HEK293T (cell line): ENCODE measurements around the gene TANC1.

Experiments used
- CTCF ChIA-PET: fragments of 350-600 bp; formaldehyde crosslinking; extraction: SDS; loops from one replicate; lab custom pipeline; 2021; ENCODE audit warnings: antibody characterized with exemption, inconsistent platforms; lab: Yijun Ruan, JAX
- POLR2A ChIA-PET: fragments of 350-600 bp; formaldehyde crosslinking; extraction: SDS; loops from one replicate; lab custom pipeline; 2020; ENCODE audit warnings: antibody characterized with exemption, inconsistent platforms; lab: Yijun Ruan, JAX
- DNase-seq: peaks from one replicate; pipeline ENCODE4 v3.0.0; 2012; ENCODE audit warnings: mixed read lengths; ENCODE audit errors: extremely low spot score
- ARNT ChIP-seq: fragments of 450-650 bp; IDR thresholded peaks from 2 replicates; pipeline ENCODE4 v1.6.1; 2017; ENCODE audit warnings: mild to moderate bottlenecking
- BHLHE40 ChIP-seq: fragments of 450-650 bp; IDR thresholded peaks from 2 replicates; pipeline ENCODE4 v1.6.1; 2016; ENCODE audit warnings: mild to moderate bottlenecking, moderate library complexity, borderline replicate concordance
- CTBP1 ChIP-seq: fragments of 450-650 bp; IDR thresholded peaks from 2 replicates; pipeline ENCODE4 v1.6.1; 2016; ENCODE audit warnings: borderline replicate concordance
- ELF4 ChIP-seq: fragments of 450-650 bp; IDR thresholded peaks from 2 replicates; pipeline ENCODE4 v1.6.1; 2017; ENCODE audit warnings: antibody characterized with exemption
- FOXA1 ChIP-seq: fragments of 450-650 bp; IDR thresholded peaks from 2 replicates; pipeline ENCODE4 v1.6.1; 2016; ENCODE audit warnings: mild to moderate bottlenecking
- FOXK2 ChIP-seq: fragments of 450-650 bp; IDR thresholded peaks from 2 replicates; pipeline ENCODE4 v1.6.1; 2016; ENCODE audit warnings: mild to moderate bottlenecking
- FOXM1 ChIP-seq: fragments of 450-650 bp; IDR thresholded peaks from 2 replicates; pipeline ENCODE4 v1.6.1; 2017; ENCODE audit warnings: mild to moderate bottlenecking, borderline replicate concordance
- HDGF ChIP-seq: fragments of 450-650 bp; IDR thresholded peaks from 2 replicates; pipeline ENCODE4 v1.6.1; 2017; ENCODE audit warnings: antibody characterized with exemption, borderline replicate concordance
- L3MBTL2 ChIP-seq: fragments of 450-650 bp; conservative IDR thresholded peaks from 2 replicates; pipeline ENCODE4 v1.6.1; 2016; ENCODE audit warnings: mild to moderate bottlenecking
- LEF1 ChIP-seq: fragments of 450-650 bp; IDR thresholded peaks from 2 replicates; pipeline ENCODE4 v1.6.1; 2017; ENCODE audit warnings: mild to moderate bottlenecking, borderline replicate concordance
- NFRKB ChIP-seq: fragments of 450-650 bp; IDR thresholded peaks from 2 replicates; pipeline ENCODE4 v1.6.1; 2016; ENCODE audit warnings: mild to moderate bottlenecking, moderate library complexity
- PKNOX1 ChIP-seq: fragments of 450-650 bp; IDR thresholded peaks from 2 replicates; pipeline ENCODE4 v1.6.1; 2016
- SP1 ChIP-seq: fragments of 450-650 bp; IDR thresholded peaks from 2 replicates; pipeline ENCODE4 v1.6.1; 2017
- SUZ12 ChIP-seq: fragments of 450-650 bp; IDR thresholded peaks from 2 replicates; pipeline ENCODE4 v1.6.1; 2016; ENCODE audit warnings: mild to moderate bottlenecking
- TARDBP ChIP-seq: fragments of 450-650 bp; IDR thresholded peaks from 2 replicates; pipeline ENCODE4 v1.6.1; 2016
- ZNF384 ChIP-seq: fragments of 450-650 bp; IDR thresholded peaks from 2 replicates; pipeline ENCODE4 v1.6.1; 2016

TANC1 gene

GRCh38 chr2:159172403-159172802 lies 204.0 kb downstream of the TANC1 start:
- DNase-seq: no peak
- CTCF ChIA-PET: no interaction called here
- no peak for TF ChIP-seq ZNF384
- TF ChIP-seq L3MBTL2: no peak
- no peak for TF ChIP-seq TARDBP
- no peak for TF ChIP-seq ELF4
- TF ChIP-seq NFRKB: no peak
- no peak for TF ChIP-seq FOXK2
- TF ChIP-seq HDGF: no peak
- no peak for TF ChIP-seq ARNT
- no peak for TF ChIP-seq BHLHE40
- TF ChIP-seq PKNOX1: no peak
- no peak for TF ChIP-seq FOXM1
- no peak for TF ChIP-seq FOXA1
- TF ChIP-seq SP1: no peak
- TF ChIP-seq CTBP1: no peak
- TF ChIP-seq LEF1: no peak
- no peak for TF ChIP-seq SUZ12
- POLR2A ChIA-PET: no interaction called here

GRCh38 chr2:159174759-159175158 lies 206.3 kb downstream of the TANC1 start:
- CTCF ChIA-PET: no interaction called here
- POLR2A ChIA-PET: no interaction called here
- no peak for DNase-seq
- TF ChIP-seq TARDBP: no peak
- no peak for TF ChIP-seq SP1
- TF ChIP-seq PKNOX1: no peak
- no peak for TF ChIP-seq ELF4
- TF ChIP-seq ARNT: no peak
- TF ChIP-seq FOXA1: no peak
- no peak for TF ChIP-seq CTBP1

GRCh38 chr2:159175182-159175581 lies 206.7 kb downstream of the TANC1 start:
- ChIA-PET POLR2A (no interaction called here), CTCF (no interaction called here)
- TF ChIP-seq FOXM1 (no peak), SUZ12 (no peak), FOXA1 (no peak), TARDBP (no peak), SP1 (no peak), CTBP1 (no peak), HDGF (no peak), LEF1 (no peak), NFRKB (no peak), PKNOX1 (no peak), FOXK2 (no peak), ZNF384 (no peak), ARNT (no peak), L3MBTL2 (no peak)
- DNase-seq: no peak

GRCh38 chr2:159175927-159176326 lies 207.5 kb downstream of the TANC1 start:
- ChIA-PET POLR2A (no interaction called here), CTCF (no interaction called here)
- no peak for DNase-seq
- TF ChIP-seq PKNOX1 (no peak), FOXK2 (no peak), FOXM1 (no peak), ARNT (no peak), HDGF (no peak), SP1 (no peak), NFRKB (no peak), BHLHE40 (no peak)

GRCh38 chr2:159176555-159176954 lies 208.1 kb downstream of the TANC1 start:
- ChIA-PET CTCF (no interaction called here), POLR2A (no interaction called here)
- TF ChIP-seq SUZ12: no peak
- TF ChIP-seq HDGF: no peak
- no peak for TF ChIP-seq L3MBTL2
- no peak for TF ChIP-seq NFRKB
- TF ChIP-seq ARNT: no peak
- no peak for TF ChIP-seq TARDBP
- DNase-seq: no peak

- no peak for DNase-seq
- ChIA-PET CTCF (no interaction called here), POLR2A (no interaction called here)
- TF ChIP-seq BHLHE40 (no peak), FOXK2 (no peak), FOXM1 (no peak), NFRKB (no peak), LEF1 (no peak)
Measured at GRCh38 chr2:159177357-159177756, 208.9 kb downstream of the TANC1 start.

GRCh38 chr2:159177957-159178356 lies 209.5 kb downstream of the TANC1 start:
- CTCF ChIA-PET: no interaction called here
- POLR2A ChIA-PET: no interaction called here

More at GRCh38 chr2:159177957-159178356, 209.5 kb downstream of the TANC1 start:
- no peak for DNase-seq
- no peak for TF ChIP-seq ZNF384
- no peak for TF ChIP-seq LEF1
- no peak for TF ChIP-seq BHLHE40
- no peak for TF ChIP-seq HDGF
- no peak for TF ChIP-seq CTBP1
- no peak for TF ChIP-seq ARNT
- no peak for TF ChIP-seq ELF4
- no peak for TF ChIP-seq NFRKB
- no peak for TF ChIP-seq SUZ12
- TF ChIP-seq SP1: no peak
- no peak for TF ChIP-seq PKNOX1
- no peak for TF ChIP-seq TARDBP
- TF ChIP-seq FOXK2: no peak
- no peak for TF ChIP-seq FOXM1
- TF ChIP-seq L3MBTL2: no peak
